ENCODE measurements around the gene SOCS3.

- TF ChIP-seq GATA3 (IDR thresholded peaks at IDR 0.05; ENCODE audit: low read depth, low read length) (no peak), GATA2 (IDR thresholded peaks at IDR 0.05; ENCODE audit: low read depth, low read length) (no peak)
These were observed 24.8 kb upstream of the SOCS3 start for GRCh38 chr17:78384479-78385175.

Measured in SH-SY5Y (cell line).